ENCODE data around the gene DNAJC5. TPM values are rescaled to one million over a fixed set of nuclear protein-coding genes. Genes with fewer than 3 reads are reported as not detected.
A peak's percentile ranks its signal among the peaks of the same experiment; 100 is the strongest.

Gene DNAJC5
- total and polyA plus RNA-seq, 9 of the 15 experiments (the other 6 are each of a cell fraction or from before 2014, with no cell fraction given), result 0.95 to 42.8 (median 23.4) TPM

GRCh38 chr20:63858393-63859165 lies 36.3 kb upstream of the DNAJC5 start (continued):
- TF ChIP-seq REST (IDR thresholded peaks at IDR 0.05; ENCODE audit: borderline replicate concordance), result no peak; the same call in 1 of the 2 replicates
- TF ChIP-seq REST (CRISPR knock-in tag; IDR thresholded peaks at IDR 0.05; ENCODE audit: low read depth), result no peak
- no peak for TF ChIP-seq SIRT6 (IDR thresholded peaks at IDR 0.05; ENCODE audit: low read depth, low read length)
- TF ChIP-seq CBFA2T3 (IDR thresholded peaks at IDR 0.05), result peak; percentile 26
- TF ChIP-seq ARID1B (IDR thresholded peaks at IDR 0.05), result 0 out of 2 replicates have a peak, but pooled peaks have one; percentile 20
- TF ChIP-seq POLR2B (IDR thresholded peaks at IDR 0.05; ENCODE audit: low read depth, partially characterized antibody), result peak; percentile 35
